Coronary artery (tissue), 2 donors: ENCODE data around the gene LIPH.
"Not testable (repeated sequence)": the region's sequence is repeated elsewhere in the genome, so short reads cannot be mapped to it uniquely, and the experiment has no call there.

Source experiments
- DNase-seq: peaks from one replicate; pipeline ENCODE4 v3.0.0-alpha.2; 2017; ENCODE audit warnings: low spot score
- H3K27ac ChIP-seq, 2 donors: fragments of 200-600 bp; sonication (generic); one replicate each; pipeline ENCODE4 v1.5.1; 2016 to 2019
- H3K4me3 ChIP-seq: fragments of 200-600 bp; sonication (generic); 2 replicates; pipeline ENCODE4 v1.5.1; 2016; ENCODE audit warnings: mild to moderate bottlenecking, moderate library complexity
- CTCF ChIP-seq: fragments of 200-600 bp; sonication (generic); IDR thresholded peaks from one replicate; pipeline ENCODE4 v1.5.1; 2019; ENCODE audit warnings: antibody characterized with exemption

LIPH gene

GRCh38 chr3:185583925-185584324, 31.5 kb upstream of the LIPH start:
- no peak overlapping the region for H3K4me3 ChIP-seq
- DNase-seq, result no peak
- TF ChIP-seq CTCF, result no peak
- no peak overlapping the region for H3K27ac ChIP-seq

GRCh38 chr3:185582871-185583270, 30.5 kb upstream of the LIPH start:
- no peak for DNase-seq
- TF ChIP-seq CTCF, result no peak
- Histone ChIP-seq H3K4me3 (no peak overlapping the region), H3K27ac (no peak overlapping the region)

DNA sequence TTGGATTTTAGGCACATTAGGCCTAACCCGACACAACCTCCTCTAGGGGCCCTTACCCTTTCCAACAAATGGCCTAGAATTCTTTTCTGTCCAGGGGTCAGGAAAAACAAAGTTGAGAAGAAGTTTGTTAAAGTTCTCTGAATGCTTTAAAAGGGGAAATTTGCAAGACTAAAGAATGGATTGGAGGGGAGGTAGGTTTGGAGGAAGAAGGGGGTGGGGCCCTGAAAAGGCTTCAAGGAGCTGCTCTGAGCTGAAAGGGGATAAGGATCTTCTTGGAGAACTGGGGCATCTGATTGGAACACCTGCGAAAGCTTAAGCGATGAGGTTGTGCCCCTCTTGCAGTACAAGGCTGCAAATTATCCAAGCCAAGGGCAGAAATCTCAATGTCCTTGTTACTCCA, 29.8 kb upstream of the LIPH start:
- no peak for DNase-seq
- no peak for TF ChIP-seq CTCF
- Histone ChIP-seq H3K4me3 (no peak overlapping the region), H3K27ac (no peak overlapping the region)

- H3K4me3 ChIP-seq, H3K27ac ChIP-seq, DNase-seq: not testable (repeated sequence)
- peak; percentile 42 for TF ChIP-seq CTCF
Observed at GRCh38 chr3:185575108-185575869, 22.9 kb upstream of the LIPH start.

DNA sequence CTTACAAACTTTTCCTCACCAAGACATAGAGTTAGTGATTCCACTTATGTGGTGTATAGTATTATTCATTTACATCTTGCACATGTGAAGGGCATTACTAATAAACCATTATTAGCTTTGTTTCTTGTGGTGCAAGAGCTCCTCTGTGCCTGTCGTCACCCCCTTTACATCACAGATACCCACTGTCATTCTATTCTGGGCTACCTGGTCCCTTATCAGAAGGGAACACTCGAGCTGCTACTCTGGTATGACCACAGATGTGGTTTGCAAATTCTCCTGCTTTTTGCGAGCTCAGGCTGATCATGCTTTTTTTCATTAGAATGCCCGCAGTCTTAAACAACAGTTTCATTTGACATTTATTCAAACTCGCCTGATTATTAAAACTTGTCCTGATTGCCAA, 19.8 kb upstream of the LIPH start:
- Histone ChIP-seq H3K27ac (no peak overlapping the region), H3K4me3 (no peak overlapping the region)
- no peak for DNase-seq
- no peak for TF ChIP-seq CTCF

GRCh38 chr3:185561958-185562357, 9.6 kb upstream of the LIPH start:
- no peak for DNase-seq
- Histone ChIP-seq H3K4me3 (no peak overlapping the region), H3K27ac (peak overlapping the region in 1 of 2 donors; percentile 54)
- TF ChIP-seq CTCF, result no peak

- peak overlapping the region in 1 of 2 donors; percentile 54 for H3K27ac ChIP-seq
- no peak for DNase-seq
- TF ChIP-seq CTCF, result no peak
- H3K4me3 ChIP-seq, result no peak overlapping the region
Observed at GRCh38 chr3:185561374-185561943, 9.1 kb upstream of the LIPH start.
